ENCODE results near the gene FAM200A. TPM values are rescaled to one million over a fixed set of nuclear protein-coding genes. Genes with fewer than 3 reads are reported as not detected.

Gene FAM200A
- total and polyA plus RNA-seq, 2 of the 8 experiments (the other 6 are each of a cell fraction or from before 2014, with no cell fraction given), result 4.3 to 7.5 TPM

DNA sequence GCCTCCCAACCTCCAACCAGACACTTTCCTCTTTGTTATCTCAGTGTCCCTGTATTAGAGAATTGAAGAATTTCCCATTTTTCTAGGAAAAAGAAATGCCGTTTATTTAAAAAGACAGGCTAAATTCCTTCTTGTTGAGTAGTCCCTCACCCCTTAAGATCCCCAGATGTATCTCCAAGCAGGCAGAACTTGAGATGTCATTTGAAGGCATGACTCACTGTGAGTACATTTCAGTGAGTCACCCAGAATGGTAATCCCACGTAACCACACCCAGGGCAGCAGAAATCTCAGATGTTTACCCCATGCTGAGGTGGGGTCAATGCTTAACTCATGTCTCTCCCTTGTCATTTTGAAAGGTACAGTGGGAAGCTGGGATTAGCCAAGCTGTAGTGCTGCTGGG is 10.9 kb upstream of the FAM200A start (continued):
- TF ChIP-seq, protein P1, sequence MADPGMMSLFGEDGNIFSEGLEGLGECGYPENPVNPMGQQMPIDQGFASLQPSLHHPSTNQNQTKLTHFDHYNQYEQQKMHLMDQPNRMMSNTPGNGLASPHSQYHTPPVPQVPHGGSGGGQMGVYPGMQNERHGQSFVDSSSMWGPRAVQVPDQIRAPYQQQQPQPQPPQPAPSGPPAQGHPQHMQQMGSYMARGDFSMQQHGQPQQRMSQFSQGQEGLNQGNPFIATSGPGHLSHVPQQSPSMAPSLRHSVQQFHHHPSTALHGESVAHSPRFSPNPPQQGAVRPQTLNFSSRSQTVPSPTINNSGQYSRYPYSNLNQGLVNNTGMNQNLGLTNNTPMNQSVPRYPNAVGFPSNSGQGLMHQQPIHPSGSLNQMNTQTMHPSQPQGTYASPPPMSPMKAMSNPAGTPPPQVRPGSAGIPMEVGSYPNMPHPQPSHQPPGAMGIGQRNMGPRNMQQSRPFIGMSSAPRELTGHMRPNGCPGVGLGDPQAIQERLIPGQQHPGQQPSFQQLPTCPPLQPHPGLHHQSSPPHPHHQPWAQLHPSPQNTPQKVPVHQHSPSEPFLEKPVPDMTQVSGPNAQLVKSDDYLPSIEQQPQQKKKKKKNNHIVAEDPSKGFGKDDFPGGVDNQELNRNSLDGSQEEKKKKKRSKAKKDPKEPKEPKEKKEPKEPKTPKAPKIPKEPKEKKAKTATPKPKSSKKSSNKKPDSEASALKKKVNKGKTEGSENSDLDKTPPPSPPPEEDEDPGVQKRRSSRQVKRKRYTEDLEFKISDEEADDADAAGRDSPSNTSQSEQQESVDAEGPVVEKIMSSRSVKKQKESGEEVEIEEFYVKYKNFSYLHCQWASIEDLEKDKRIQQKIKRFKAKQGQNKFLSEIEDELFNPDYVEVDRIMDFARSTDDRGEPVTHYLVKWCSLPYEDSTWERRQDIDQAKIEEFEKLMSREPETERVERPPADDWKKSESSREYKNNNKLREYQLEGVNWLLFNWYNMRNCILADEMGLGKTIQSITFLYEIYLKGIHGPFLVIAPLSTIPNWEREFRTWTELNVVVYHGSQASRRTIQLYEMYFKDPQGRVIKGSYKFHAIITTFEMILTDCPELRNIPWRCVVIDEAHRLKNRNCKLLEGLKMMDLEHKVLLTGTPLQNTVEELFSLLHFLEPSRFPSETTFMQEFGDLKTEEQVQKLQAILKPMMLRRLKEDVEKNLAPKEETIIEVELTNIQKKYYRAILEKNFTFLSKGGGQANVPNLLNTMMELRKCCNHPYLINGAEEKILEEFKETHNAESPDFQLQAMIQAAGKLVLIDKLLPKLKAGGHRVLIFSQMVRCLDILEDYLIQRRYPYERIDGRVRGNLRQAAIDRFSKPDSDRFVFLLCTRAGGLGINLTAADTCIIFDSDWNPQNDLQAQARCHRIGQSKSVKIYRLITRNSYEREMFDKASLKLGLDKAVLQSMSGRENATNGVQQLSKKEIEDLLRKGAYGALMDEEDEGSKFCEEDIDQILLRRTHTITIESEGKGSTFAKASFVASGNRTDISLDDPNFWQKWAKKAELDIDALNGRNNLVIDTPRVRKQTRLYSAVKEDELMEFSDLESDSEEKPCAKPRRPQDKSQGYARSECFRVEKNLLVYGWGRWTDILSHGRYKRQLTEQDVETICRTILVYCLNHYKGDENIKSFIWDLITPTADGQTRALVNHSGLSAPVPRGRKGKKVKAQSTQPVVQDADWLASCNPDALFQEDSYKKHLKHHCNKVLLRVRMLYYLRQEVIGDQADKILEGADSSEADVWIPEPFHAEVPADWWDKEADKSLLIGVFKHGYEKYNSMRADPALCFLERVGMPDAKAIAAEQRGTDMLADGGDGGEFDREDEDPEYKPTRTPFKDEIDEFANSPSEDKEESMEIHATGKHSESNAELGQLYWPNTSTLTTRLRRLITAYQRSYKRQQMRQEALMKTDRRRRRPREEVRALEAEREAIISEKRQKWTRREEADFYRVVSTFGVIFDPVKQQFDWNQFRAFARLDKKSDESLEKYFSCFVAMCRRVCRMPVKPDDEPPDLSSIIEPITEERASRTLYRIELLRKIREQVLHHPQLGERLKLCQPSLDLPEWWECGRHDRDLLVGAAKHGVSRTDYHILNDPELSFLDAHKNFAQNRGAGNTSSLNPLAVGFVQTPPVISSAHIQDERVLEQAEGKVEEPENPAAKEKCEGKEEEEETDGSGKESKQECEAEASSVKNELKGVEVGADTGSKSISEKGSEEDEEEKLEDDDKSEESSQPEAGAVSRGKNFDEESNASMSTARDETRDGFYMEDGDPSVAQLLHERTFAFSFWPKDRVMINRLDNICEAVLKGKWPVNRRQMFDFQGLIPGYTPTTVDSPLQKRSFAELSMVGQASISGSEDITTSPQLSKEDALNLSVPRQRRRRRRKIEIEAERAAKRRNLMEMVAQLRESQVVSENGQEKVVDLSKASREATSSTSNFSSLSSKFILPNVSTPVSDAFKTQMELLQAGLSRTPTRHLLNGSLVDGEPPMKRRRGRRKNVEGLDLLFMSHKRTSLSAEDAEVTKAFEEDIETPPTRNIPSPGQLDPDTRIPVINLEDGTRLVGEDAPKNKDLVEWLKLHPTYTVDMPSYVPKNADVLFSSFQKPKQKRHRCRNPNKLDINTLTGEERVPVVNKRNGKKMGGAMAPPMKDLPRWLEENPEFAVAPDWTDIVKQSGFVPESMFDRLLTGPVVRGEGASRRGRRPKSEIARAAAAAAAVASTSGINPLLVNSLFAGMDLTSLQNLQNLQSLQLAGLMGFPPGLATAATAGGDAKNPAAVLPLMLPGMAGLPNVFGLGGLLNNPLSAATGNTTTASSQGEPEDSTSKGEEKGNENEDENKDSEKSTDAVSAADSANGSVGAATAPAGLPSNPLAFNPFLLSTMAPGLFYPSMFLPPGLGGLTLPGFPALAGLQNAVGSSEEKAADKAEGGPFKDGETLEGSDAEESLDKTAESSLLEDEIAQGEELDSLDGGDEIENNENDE (IDR thresholded peaks at IDR 0.05; ENCODE audit: insufficient replicate concordance, low read length), result no peak
- TF ChIP-seq MAFK (IDR thresholded peaks at IDR 0.05; ENCODE audit: low read depth, low read length), result no peak
- no peak for TF ChIP-seq POU5F1 (IDR thresholded peaks at IDR 0.05; ENCODE audit: low read depth, low read length)
- no peak for TF ChIP-seq POLR2A (IDR thresholded peaks at IDR 0.05; ENCODE audit: control extremely low read depth in 1 of 2, low read depth in 2 of 2, low read length in 2 of 2)
- TF ChIP-seq CREB1 (IDR thresholded peaks at IDR 0.05), result no peak
- no peak for TF ChIP-seq BCL11A (IDR thresholded peaks at IDR 0.05; ENCODE audit: low read depth in 2 of 2, low read length in 2 of 2)

Data from H1 (cell line).